Panc1 (cell line): ENCODE measurements around the gene PEAK3. TPM values are rescaled to one million over a fixed set of nuclear protein-coding genes. Genes with fewer than 3 reads are reported as not detected.
A peak's percentile ranks its signal among the peaks of the same experiment; 100 is the strongest.

ENCODE experiments used
- ATAC-seq: fragments of 200-7000 bp; cut with Tn5 transposase; 2 replicates; pipeline ENCODE4 v1.9.1; 2020; ENCODE audit warnings: mild to moderate bottlenecking, moderate library complexity
- BruUV-seq: library from RNA; stranded (reverse); fragments of 400-500 nt; replicated peaks from 2 replicates; lab custom pipeline; 2021; lab: Mats Ljungman, UMichigan
- CTCF ChIA-PET: fragments of 300-600 bp; sonication (Branson Sonifier 250); formaldehyde crosslinking; loops from one replicate; lab custom pipeline; 2022; ENCODE audit warnings: antibody characterized with exemption; lab: Charles Lee
- POLR2A ChIA-PET: fragments of 300-600 bp; sonication (Branson Sonifier 250); formaldehyde crosslinking; loops from one replicate; lab custom pipeline; 2022; ENCODE audit warnings: antibody characterized with exemption; lab: Charles Lee
- DNase-seq: peaks from one replicate; pipeline ENCODE4 v3.0.0-alpha.2; 2010; ENCODE audit warnings: low read depth, low spot score
- H3K27ac ChIP-seq: 2 replicates; pipeline ENCODE4 v1.5.1; 2011; ENCODE audit warnings: mild to moderate bottlenecking, low read length, inconsistent platforms
- H3K27me3 ChIP-seq: fragments of 200-500 bp; sonication (Bioruptor generic); 2 replicates; pipeline ENCODE4 v1.6.0; 2014; ENCODE audit warnings: low read length, inconsistent platforms; ENCODE audit not compliant: control insufficient read depth, insufficient read depth
- H3K36me3 ChIP-seq: fragments of 200-500 bp; sonication (Bioruptor generic); 2 replicates; pipeline ENCODE4 v1.5.1; 2014; ENCODE audit warnings: inconsistent platforms, mild to moderate bottlenecking, low read length, moderate library complexity; ENCODE audit not compliant: control insufficient read depth, insufficient read depth
- H3K4me1 ChIP-seq: 2 replicates; pipeline ENCODE4 v1.5.1; 2011; ENCODE audit warnings: inconsistent platforms, mild to moderate bottlenecking, low read length, moderate library complexity; ENCODE audit not compliant: control insufficient read depth, insufficient read depth
- H3K4me3 ChIP-seq, 2 experiments: 2 replicates each; pipeline ENCODE4 v1.5.1; 2011 to 2012; ENCODE audit warnings: low read depth in 2 of 2, low read length in 2 of 2, mild to moderate bottlenecking in 2 of 2, inconsistent platforms in 1 of 2, moderate library complexity in 1 of 2
- H3K9me3 ChIP-seq: fragments of 200-500 bp; sonication (Bioruptor generic); 2 replicates; pipeline ENCODE4 v1.5.1; 2014; ENCODE audit warnings: low read depth, mild to moderate bottlenecking, inconsistent platforms, low read length, moderate library complexity; ENCODE audit not compliant: control insufficient read depth, insufficient read depth
- POLR2AphosphoS5 ChIP-seq: IDR thresholded peaks from 2 replicates; pipeline ENCODE4 v1.6.1; 2012; ENCODE audit warnings: mild to moderate bottlenecking, low read depth, low read length, moderate library complexity
- SIN3A ChIP-seq: IDR thresholded peaks from 2 replicates; pipeline ENCODE4 v1.6.1; 2012; ENCODE audit warnings: low read depth, mild to moderate bottlenecking, low read length, moderate library complexity, borderline replicate concordance; ENCODE audit not compliant: insufficient read depth
- TCF7L2 ChIP-seq: IDR thresholded peaks from 2 replicates; pipeline ENCODE4 v1.6.1; 2011; ENCODE audit warnings: mild to moderate bottlenecking, low read depth, low read length, inconsistent platforms
- in situ Hi-C: cut with HindIII; loops from 2 replicates; pipeline ENCODE4 v1.10.0; 2016; ENCODE audit warnings: low sequenced_read_pairs, low pct_unique_long_range_greater_than_20kb
- intact Hi-C: fragments of 100-400 bp; cut with micrococcal nuclease; formaldehyde crosslinking; loops from one replicate; pipeline ENCODE4 v1.10.0; 2022; ENCODE audit not compliant: unreplicated experiment
- total RNA-seq: library from RNA; stranded (reverse); gene quantifications from one replicate; pipeline ENCODE4 v1.2.1, GENCODE V29; 2021; ENCODE audit not compliant: unreplicated experiment
- TF ChIP-seq, protein P1 (sequence below): fragments of 450-650 bp; IDR thresholded peaks from 2 replicates; pipeline ENCODE4 v1.5.1; 2017; ENCODE audit warnings: mild to moderate bottlenecking
- TF ChIP-seq, protein P2 (sequence below), 2 experiments: IDR thresholded peaks; 2 replicates each; pipeline ENCODE4 v1.6.1; 2011 to 2012; ENCODE audit warnings: low read depth in 2 of 2, control low read depth in 1 of 2, low read length in 1 of 2, mild to moderate bottlenecking in 1 of 2, moderate library complexity in 1 of 2; ENCODE audit not compliant: insufficient read depth in 1 of 2

Gene PEAK3
- total RNA-seq, 1 experiment from 2014 or later: not detected

- peak; percentile 26; the same call in 1 of the 2 replicates for TF ChIP-seq POLR2AphosphoS5
- TF ChIP-seq, protein P1, sequence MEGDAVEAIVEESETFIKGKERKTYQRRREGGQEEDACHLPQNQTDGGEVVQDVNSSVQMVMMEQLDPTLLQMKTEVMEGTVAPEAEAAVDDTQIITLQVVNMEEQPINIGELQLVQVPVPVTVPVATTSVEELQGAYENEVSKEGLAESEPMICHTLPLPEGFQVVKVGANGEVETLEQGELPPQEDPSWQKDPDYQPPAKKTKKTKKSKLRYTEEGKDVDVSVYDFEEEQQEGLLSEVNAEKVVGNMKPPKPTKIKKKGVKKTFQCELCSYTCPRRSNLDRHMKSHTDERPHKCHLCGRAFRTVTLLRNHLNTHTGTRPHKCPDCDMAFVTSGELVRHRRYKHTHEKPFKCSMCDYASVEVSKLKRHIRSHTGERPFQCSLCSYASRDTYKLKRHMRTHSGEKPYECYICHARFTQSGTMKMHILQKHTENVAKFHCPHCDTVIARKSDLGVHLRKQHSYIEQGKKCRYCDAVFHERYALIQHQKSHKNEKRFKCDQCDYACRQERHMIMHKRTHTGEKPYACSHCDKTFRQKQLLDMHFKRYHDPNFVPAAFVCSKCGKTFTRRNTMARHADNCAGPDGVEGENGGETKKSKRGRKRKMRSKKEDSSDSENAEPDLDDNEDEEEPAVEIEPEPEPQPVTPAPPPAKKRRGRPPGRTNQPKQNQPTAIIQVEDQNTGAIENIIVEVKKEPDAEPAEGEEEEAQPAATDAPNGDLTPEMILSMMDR: no peak; the same call in 1 of the 2 replicates
- Histone ChIP-seq H3K4me1 (peaks cover 4% of the 10 kb centered on the region; the same call in 1 of the 2 replicates), H3K27me3 (no peaks in the 10 kb centered on the region), H3K27ac (no peak overlapping the region), H3K36me3 (peaks cover under 1% of the 10 kb centered on the region; the same call in 1 of the 2 replicates), H3K4me3 (no peak overlapping the region), H3K9me3 (no peaks in the 10 kb centered on the region)
- in situ Hi-C loops: no loop called here
- no TSS peak for BruUV-seq
- intact Hi-C loops: no loop called here
- ChIA-PET POLR2A (no interaction called here), CTCF (interaction anchor here (0.6 kb wide), 1 partner anchor 1244 kb away, joined by 5 read pairs; no protein-coding TSS in a partner anchor)
- no peak for DNase-seq
- ATAC-seq: peak; percentile 25
These were observed 6.9 kb downstream of the PEAK3 start for GRCh38 chr19:2274931-2275535.

GRCh38 chr19:2274185-2274711 lies 7.7 kb downstream of the PEAK3 start:
- intact Hi-C loops: no loop called here
- ATAC-seq: no peak

More at GRCh38 chr19:2274185-2274711, 7.7 kb downstream of the PEAK3 start:
- ChIA-PET CTCF (interaction anchor here (0.6 kb wide), 1 partner anchor 1244 kb away, joined by 5 read pairs; no protein-coding TSS in a partner anchor), POLR2A (no interaction called here)
- BruUV-seq: no TSS peak
- peak overlapping the region; percentile 71 to 89 for H3K4me3 ChIP-seq
- no peaks in the 10 kb centered on the region for H3K9me3 ChIP-seq
- in situ Hi-C loops: no loop called here
- no peak for DNase-seq
- TF ChIP-seq, protein P1: no peak
- TF ChIP-seq, protein P2, sequence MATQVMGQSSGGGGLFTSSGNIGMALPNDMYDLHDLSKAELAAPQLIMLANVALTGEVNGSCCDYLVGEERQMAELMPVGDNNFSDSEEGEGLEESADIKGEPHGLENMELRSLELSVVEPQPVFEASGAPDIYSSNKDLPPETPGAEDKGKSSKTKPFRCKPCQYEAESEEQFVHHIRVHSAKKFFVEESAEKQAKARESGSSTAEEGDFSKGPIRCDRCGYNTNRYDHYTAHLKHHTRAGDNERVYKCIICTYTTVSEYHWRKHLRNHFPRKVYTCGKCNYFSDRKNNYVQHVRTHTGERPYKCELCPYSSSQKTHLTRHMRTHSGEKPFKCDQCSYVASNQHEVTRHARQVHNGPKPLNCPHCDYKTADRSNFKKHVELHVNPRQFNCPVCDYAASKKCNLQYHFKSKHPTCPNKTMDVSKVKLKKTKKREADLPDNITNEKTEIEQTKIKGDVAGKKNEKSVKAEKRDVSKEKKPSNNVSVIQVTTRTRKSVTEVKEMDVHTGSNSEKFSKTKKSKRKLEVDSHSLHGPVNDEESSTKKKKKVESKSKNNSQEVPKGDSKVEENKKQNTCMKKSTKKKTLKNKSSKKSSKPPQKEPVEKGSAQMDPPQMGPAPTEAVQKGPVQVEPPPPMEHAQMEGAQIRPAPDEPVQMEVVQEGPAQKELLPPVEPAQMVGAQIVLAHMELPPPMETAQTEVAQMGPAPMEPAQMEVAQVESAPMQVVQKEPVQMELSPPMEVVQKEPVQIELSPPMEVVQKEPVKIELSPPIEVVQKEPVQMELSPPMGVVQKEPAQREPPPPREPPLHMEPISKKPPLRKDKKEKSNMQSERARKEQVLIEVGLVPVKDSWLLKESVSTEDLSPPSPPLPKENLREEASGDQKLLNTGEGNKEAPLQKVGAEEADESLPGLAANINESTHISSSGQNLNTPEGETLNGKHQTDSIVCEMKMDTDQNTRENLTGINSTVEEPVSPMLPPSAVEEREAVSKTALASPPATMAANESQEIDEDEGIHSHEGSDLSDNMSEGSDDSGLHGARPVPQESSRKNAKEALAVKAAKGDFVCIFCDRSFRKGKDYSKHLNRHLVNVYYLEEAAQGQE (IDR thresholded peaks at IDR 0.05; ENCODE audit: insufficient read depth in 1 of 2, low read depth in 2 of 2, low read length in 1 of 2): no peak
- no peak for TF ChIP-seq SIN3A
- no peak for TF ChIP-seq TCF7L2
- TF ChIP-seq POLR2AphosphoS5: no peak
- peak overlapping the region; percentile 72 for H3K27ac ChIP-seq
- peaks cover 4% of the 10 kb centered on the region; the same call in 1 of the 2 replicates for H3K4me1 ChIP-seq
- peaks cover 7% of the 10 kb centered on the region; the same call in 1 of the 2 replicates for H3K36me3 ChIP-seq
- no peaks in the 10 kb centered on the region for H3K27me3 ChIP-seq
